GM12873 (cell line): ENCODE measurements around the gene UBE2U.

Experiments
- TF ChIP-seq, protein P1 (sequence below): IDR thresholded peaks from 2 replicates; pipeline ENCODE4 v1.5.1; 2012; ENCODE audit warnings: low read depth, mild to moderate bottlenecking, moderate library complexity, low read length, control low read depth; ENCODE audit not compliant: insufficient read depth; ENCODE audit errors: missing control alignments

The UBE2U gene

DNA sequence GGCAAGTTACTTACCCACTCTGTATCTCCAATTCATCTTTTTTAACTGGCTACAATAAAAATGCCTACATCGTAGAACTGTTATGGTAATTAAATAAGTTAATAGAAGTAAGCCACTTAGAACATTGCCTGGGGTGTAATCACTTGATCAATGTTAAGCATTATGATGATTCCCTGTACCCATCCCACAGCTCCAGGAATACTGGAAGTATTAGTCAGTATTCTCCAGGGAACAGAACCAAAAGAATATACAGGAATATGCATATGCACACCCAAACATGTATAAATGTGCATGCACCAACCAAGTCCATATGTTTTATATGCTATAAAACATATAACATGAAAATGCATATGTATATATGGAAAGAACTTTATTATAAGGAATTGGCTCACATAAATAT lies 107.3 kb downstream of the UBE2U start:
- TF ChIP-seq, protein P1, sequence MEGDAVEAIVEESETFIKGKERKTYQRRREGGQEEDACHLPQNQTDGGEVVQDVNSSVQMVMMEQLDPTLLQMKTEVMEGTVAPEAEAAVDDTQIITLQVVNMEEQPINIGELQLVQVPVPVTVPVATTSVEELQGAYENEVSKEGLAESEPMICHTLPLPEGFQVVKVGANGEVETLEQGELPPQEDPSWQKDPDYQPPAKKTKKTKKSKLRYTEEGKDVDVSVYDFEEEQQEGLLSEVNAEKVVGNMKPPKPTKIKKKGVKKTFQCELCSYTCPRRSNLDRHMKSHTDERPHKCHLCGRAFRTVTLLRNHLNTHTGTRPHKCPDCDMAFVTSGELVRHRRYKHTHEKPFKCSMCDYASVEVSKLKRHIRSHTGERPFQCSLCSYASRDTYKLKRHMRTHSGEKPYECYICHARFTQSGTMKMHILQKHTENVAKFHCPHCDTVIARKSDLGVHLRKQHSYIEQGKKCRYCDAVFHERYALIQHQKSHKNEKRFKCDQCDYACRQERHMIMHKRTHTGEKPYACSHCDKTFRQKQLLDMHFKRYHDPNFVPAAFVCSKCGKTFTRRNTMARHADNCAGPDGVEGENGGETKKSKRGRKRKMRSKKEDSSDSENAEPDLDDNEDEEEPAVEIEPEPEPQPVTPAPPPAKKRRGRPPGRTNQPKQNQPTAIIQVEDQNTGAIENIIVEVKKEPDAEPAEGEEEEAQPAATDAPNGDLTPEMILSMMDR = no peak

DNA sequence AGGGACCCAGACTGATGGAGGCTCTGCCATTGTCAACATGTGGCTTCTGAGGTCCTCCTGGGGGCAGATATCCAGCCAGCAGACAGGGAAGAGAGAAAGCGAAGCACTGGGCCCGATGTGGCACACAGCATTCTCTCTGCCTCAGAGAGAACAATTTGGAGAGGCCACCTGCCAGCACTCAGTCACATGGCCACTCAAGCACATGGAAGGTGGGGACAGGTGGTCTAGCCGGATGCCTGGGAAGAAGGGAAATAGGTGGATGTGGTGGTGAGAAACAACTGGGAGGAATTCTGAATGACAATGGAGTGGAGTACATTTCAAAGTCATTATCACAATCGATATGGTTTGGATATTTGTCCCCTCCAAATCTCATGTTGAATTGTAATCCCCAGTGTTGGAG lies 109.0 kb downstream of the UBE2U start:
- TF ChIP-seq, protein P1 = no peak

DNA sequence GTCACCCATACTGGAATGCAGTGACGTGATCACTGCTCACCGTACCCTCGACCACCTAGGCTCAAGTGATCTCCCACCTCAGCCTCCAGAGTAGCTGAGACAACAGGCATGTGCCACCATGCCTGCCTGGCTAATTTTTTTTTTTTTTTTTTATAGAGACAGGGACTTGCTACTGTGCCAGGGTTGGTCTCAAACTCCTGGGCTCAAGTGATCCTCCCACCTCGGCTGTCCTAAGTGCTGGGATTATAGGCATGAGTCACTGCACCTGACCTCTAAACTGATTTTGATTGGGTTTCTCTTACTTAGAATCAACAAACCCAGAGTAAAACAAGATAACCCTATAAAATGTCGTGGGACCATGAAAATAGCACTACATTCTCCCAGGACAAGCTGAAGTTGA lies 112.0 kb downstream of the UBE2U start:
- TF ChIP-seq, protein P1 = no peak
